C4-2B (cell line): ENCODE results near the gene FAM89A.

Experiments used
- CTCF ChIP-seq: fragments of 450-650 bp; conservative IDR thresholded peaks from 2 replicates; pipeline ENCODE4 v1.5.1; 2017; ENCODE audit warnings: mild to moderate bottlenecking
- ZFX ChIP-seq: fragments of 450-650 bp; IDR thresholded peaks from 2 replicates; pipeline ENCODE4 v1.6.1; 2017

DNA sequence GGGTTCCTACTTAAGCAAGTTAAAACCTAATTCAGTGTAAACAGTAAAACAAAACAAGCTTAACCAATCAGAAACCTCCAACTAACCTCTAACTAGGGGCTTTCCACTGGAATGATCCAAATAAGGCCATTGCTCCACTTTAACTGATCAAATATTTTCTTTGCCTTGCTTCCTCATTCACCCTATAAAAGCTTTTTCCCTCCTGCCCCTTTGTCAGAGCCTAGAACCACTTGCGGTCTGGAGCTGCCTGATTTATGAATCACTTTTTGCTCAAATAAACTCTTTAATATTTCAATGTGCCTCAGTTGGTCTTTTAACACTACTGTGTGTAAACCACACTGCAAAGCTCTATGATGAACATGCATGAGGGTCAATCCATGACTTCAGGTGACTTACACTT lies 4.5 kb upstream of the FAM89A start:
- no peak for TF ChIP-seq CTCF
- no peak for TF ChIP-seq ZFX
